ENCODE measurements around the gene ARHGAP10.
"Not testable (repeated sequence)": the region's sequence is repeated elsewhere in the genome, so short reads cannot be mapped to it uniquely, and the experiment has no call there.

The ARHGAP10 gene

GRCh38 chr4:147799057-147799456, 67.2 kb downstream of the ARHGAP10 start:
- not testable (repeated sequence) for DNase-seq

GRCh38 chr4:147799986-147800555, 68.2 kb downstream of the ARHGAP10 start:
- peak; percentile 89 for DNase-seq

- DNase-seq = no peak
Measured at GRCh38 chr4:147801820-147802219, 69.9 kb downstream of the ARHGAP10 start.

- DNase-seq = no peak
Measured at GRCh38 chr4:147802346-147802745, 70.5 kb downstream of the ARHGAP10 start.

DNA sequence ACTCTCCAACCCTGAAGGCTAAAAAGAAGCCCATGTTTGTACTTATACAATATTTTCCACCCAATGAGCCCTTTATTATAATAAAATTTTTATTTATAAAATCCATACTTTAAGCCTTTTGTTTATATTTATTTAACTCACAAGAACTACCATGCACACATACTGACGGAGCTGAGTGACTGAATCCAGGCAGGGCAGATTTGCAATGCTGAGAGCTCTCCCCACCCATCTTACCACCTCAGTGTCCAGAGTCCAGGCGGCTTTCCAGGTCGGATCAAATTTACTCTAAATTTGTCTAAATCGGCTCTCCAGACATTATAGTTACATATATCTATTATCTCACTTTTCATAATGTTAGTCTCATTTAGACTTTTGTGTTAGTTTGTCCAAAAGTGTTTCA, 74.1 kb downstream of the ARHGAP10 start:
- no peak for DNase-seq

- no peak for DNase-seq
Measured at GRCh38 chr4:147808447-147808846, 76.6 kb downstream of the ARHGAP10 start.

- no peak for DNase-seq
Measured at GRCh38 chr4:147809211-147809610, 77.3 kb downstream of the ARHGAP10 start.

- DNase-seq = no peak
Measured at GRCh38 chr4:147811878-147812277, 80.0 kb downstream of the ARHGAP10 start.

DNA sequence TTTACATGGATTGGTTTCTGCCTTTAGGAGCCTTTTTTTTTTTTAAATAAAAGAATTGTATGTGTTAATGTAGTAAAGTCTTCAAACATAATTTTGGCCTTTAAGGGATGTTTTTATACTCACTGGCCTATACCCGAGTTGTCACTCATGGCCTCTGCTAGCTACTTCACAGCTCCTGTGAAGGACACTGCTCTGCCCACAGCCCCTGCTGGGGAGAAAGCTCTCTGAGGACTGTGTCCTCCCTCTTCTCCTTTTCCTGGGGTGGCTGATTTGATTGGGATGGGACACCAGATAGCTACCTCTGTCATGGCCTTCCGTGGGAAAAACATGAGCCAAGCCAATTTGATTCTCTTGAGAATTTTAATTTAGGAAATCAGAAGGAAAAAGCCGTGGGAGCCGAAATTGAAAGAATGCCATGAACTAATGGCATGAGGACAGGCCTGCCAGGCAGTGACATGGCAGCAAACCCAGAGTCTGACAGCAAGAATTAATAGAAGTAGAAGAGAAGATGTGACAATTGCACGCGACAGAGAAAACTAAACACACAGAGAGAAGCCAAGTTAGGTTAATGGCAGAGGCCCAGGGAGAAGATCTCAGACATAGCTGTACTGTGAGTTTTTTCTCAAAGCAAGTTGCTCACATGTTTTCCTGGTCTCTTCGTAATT, 81.4 kb downstream of the ARHGAP10 start:
- no peak for DNase-seq

DNA sequence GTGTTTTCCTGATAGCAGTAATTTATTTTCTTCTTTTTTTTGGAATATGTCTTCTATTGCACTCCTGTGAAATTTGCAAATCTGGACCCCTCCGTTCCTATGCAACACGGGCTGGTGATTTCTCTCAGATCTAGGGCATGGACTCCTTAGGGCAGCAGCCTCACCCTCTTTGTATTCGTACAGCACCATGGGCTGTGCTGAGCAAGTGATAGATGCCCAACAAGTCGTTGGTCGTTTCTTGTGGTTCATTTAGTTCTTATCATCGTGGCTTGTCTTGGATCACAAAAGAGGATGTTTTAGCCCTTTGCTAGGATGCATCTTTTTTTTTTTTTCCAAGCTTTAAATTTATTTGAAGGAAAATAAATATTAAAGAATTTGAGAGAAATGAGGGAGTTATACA, 82.1 kb downstream of the ARHGAP10 start:
- DNase-seq = no peak

DNA sequence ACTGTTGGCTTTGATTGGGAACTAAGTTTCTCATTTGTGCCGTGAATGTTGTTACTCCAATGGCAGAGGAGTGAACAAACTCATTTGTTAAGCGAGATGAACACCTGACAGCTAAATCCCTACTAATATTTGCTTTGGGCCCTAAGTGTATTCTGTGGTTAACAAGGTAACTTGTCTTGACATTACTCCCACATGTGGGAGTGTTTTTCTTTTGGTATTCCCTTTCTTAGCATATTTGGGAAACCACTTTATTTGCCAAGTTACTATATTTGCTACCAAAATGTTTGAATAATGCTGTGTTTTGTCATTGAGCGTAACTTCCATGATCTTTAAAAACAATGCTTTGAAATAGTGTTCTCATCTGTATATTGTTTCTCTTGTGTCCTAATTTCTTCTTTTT, 82.5 kb downstream of the ARHGAP10 start:
- no peak for DNase-seq

DNA sequence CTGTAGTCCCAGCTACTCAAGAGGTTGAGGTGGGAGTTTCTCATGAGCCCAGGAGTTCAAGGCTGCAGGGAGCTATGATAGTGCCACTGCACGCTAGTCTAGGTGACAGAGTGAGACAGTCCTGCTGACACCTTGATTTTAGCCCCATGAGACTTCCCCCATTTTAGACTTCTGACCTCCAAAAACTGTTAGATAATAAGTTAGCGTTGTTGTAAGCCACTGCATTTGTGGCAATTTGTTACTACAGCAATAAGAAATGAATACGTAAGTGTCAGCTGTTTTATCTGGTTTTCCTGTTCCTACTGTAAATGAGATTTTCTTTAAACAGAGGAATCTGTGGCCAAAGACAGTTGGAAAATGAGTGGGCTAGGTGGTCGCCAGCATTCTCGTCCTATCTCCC, 83.9 kb downstream of the ARHGAP10 start:
- DNase-seq = no peak

GRCh38 chr4:147816382-147817254, 84.7 kb downstream of the ARHGAP10 start:
- DNase-seq = no peak

DNA sequence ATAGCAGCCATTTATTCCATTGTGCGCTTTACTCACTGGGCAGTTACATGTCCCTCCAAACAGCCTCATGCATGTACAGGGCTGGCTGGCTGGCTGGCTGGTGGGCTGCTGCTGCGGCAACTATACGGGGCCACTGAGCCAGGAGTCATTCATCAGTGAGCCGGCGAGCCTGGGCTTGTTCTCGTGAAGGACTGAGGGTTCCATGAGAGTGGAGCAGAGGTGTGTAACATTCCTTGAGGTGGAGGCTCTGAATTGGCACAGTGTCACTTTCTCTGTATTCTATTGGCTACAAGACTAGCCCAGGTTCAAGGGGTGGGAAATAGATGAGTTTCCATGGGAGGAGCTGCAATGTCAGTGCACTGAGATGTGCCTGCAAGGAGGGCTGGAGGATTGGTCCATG, 89.1 kb downstream of the ARHGAP10 start:
- no peak for DNase-seq

GRCh38 chr4:147821555-147821954, 89.7 kb downstream of the ARHGAP10 start:
- peak; percentile 13 for DNase-seq

GRCh38 chr4:147822128-147822527, 90.2 kb downstream of the ARHGAP10 start:
- DNase-seq = no peak

- no peak for DNase-seq
Measured at GRCh38 chr4:147823130-147823529, 91.2 kb downstream of the ARHGAP10 start.

DNA sequence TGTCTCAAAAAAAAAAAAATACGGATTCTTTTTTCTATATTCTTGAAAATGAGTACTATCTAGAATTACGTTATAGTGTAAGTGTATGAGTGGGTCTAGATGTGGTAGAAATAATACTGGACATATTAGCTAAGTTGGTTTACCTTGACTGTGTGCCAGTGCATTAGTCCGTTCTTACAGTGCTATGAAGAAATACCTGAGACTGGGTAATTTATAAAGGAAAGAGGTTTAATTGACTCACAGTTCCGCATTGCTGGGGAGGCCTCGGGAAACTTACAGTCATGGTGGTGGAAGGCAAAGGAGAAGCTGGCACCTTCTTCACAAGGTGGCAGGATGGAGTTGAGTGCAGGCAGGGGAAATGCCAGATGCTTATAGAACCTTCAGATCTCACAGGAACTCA, 92.4 kb downstream of the ARHGAP10 start:
- no peak for DNase-seq

DNA sequence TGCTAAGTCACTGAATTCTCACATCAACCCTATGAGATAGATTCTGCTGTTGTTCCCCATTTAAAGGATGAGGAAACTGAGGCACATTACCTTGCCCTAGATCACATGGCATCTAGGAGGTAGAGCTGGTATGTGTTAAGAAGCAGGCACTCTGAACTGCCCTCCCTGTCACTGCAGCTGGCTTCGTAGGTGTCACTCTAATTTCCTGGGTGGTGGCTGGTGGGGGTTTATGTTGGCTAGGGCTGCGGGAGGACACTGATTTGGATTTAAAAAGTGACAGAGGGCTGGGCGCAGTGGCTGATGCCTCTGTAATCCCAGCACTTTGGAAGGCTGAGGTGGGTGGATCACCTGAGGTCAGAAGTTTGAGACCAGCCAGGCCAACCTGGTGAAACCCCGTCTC, 93.0 kb downstream of the ARHGAP10 start:
- no peak for DNase-seq

DNA sequence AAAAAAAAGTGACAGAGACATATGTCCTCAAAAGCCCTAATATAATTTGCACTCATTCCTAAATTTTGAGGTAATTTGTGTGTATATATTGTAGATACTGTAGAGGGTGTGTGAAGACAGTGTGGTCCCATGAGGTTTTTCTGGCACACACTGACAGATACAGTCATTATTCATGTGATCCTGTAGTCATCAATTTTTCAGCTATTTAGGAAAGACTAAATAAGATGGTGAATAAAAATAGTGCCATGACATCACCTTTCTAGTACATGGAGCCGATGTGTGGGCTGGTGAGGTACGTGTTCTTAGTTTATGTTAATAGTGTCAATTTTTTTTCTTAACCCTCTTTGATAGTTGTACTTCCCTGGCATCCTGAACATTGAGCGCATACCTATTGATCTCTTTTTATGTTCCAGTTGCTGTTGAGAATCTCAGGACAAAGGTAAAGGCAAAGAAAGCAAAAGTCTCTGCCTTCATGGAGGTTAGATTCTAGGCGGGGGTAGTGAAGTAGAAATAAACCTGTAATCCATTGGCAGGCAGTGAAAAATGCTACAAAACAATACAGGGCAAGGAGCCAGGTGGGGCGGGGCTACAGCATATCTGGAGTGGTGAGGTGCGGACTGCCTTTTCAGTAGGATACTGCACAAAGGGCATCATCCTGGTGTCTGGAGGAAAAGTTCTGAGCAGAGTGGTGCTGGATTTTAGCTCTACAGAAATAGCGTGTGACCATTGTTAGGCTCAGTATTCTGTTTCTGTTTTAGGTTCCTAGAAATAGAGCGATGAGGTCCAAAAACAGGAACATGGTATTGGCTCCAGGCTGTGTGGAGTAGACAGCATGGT, 93.8 kb downstream of the ARHGAP10 start:
- no peak for DNase-seq

- DNase-seq = no peak
Measured at GRCh38 chr4:147826288-147826646, 94.4 kb downstream of the ARHGAP10 start.

DNA sequence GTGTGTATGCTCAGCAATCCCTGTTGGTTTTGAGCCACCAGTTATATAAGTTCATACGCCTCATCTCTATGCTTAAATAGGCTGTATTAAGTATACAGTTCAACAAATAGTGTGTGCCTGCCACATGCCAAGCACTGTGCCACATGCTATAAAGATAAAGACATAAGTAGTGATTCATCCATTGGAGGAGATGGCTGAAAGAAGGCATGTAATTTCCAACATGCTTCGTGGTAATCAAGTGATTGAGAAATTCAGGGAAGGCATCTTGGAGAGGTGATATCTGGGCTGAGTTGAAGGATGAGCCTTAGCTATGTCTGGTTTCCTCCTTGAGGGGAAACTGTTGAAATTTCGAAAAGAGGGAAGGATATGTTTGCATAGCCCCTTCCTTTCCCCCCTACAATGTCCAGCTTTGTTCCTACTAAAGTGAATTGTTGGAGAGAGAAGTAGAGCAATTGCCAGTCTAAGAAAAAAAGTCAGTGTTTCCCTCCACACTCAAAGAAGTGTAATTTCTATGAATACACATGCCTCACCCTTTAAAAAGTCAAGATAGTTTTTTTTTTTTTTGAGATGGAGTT, 96.5 kb downstream of the ARHGAP10 start:
- no peak for DNase-seq

Measured in activated CD4-positive, alpha-beta T cell treated with anti-CD3 and anti-CD28 coated beads, Interleukin-2, Interleukin-6, amounts not matched to agents 100 ng/mL and 50 ng/mL, durations not matched to agents 16 hours and 8 hours (primary cell).